Measurements from ENCODE around the gene CCR5AS.

DNA sequence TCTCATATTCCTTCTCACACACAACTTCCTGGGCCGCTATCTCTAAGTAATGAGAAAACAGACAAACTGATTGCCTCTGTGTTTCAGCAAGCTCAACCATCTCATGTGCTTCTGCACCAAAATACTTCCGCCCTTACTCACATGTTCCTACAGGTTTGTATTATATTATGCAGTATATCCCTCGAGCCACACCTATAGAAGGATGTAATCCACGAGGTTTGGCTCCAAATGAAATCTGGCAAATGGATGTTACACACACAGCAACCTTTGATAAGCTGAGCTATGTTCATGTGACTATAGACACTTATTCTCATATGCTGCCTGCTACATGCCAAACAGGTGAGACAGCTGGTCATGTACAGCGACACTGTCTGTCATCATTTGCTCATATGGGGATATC lies 22.8 kb upstream of the CCR5AS start:
- TF ChIP-seq POLR2A (IDR thresholded peaks at IDR 0.05; ENCODE audit: low read length), result no peak
- no peak for TF ChIP-seq GATA1 (IDR thresholded peaks at IDR 0.05; ENCODE audit: low read depth, low read length)

All from erythroblast (primary cell).